ENCODE data around the gene PLPPR3.

GRCh38 chr19:780935-781334 is 40.8 kb downstream of the PLPPR3 start:
- TF ChIP-seq, protein P1, sequence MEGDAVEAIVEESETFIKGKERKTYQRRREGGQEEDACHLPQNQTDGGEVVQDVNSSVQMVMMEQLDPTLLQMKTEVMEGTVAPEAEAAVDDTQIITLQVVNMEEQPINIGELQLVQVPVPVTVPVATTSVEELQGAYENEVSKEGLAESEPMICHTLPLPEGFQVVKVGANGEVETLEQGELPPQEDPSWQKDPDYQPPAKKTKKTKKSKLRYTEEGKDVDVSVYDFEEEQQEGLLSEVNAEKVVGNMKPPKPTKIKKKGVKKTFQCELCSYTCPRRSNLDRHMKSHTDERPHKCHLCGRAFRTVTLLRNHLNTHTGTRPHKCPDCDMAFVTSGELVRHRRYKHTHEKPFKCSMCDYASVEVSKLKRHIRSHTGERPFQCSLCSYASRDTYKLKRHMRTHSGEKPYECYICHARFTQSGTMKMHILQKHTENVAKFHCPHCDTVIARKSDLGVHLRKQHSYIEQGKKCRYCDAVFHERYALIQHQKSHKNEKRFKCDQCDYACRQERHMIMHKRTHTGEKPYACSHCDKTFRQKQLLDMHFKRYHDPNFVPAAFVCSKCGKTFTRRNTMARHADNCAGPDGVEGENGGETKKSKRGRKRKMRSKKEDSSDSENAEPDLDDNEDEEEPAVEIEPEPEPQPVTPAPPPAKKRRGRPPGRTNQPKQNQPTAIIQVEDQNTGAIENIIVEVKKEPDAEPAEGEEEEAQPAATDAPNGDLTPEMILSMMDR (IDR thresholded peaks at IDR 0.05; ENCODE audit: insufficient read depth, low read length): no peak
- TF ChIP-seq POLR2AphosphoS5 (IDR thresholded peaks at IDR 0.05; ENCODE audit: low read depth): no peak
- TF ChIP-seq, protein P2, sequence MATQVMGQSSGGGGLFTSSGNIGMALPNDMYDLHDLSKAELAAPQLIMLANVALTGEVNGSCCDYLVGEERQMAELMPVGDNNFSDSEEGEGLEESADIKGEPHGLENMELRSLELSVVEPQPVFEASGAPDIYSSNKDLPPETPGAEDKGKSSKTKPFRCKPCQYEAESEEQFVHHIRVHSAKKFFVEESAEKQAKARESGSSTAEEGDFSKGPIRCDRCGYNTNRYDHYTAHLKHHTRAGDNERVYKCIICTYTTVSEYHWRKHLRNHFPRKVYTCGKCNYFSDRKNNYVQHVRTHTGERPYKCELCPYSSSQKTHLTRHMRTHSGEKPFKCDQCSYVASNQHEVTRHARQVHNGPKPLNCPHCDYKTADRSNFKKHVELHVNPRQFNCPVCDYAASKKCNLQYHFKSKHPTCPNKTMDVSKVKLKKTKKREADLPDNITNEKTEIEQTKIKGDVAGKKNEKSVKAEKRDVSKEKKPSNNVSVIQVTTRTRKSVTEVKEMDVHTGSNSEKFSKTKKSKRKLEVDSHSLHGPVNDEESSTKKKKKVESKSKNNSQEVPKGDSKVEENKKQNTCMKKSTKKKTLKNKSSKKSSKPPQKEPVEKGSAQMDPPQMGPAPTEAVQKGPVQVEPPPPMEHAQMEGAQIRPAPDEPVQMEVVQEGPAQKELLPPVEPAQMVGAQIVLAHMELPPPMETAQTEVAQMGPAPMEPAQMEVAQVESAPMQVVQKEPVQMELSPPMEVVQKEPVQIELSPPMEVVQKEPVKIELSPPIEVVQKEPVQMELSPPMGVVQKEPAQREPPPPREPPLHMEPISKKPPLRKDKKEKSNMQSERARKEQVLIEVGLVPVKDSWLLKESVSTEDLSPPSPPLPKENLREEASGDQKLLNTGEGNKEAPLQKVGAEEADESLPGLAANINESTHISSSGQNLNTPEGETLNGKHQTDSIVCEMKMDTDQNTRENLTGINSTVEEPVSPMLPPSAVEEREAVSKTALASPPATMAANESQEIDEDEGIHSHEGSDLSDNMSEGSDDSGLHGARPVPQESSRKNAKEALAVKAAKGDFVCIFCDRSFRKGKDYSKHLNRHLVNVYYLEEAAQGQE (IDR thresholded peaks at IDR 0.05; ENCODE audit: insufficient replicate concordance, low read depth): no peak
- no peak for TF ChIP-seq SPI1 (IDR thresholded peaks at IDR 0.05; ENCODE audit: borderline replicate concordance, low read depth)
- TF ChIP-seq GABPA (IDR thresholded peaks at IDR 0.05; ENCODE audit: low read depth): no peak
